ENCODE results near the gene PXT1. TPM values are rescaled to one million over a fixed set of nuclear protein-coding genes. Genes with fewer than 3 reads are reported as not detected.
"Not testable (repeated sequence)": the region's sequence is repeated elsewhere in the genome, so short reads cannot be mapped to it uniquely, and the experiment has no call there.

Gene PXT1
- total RNA-seq, 1 donor from 2014 or later = not detected

- DNase-seq = no peak
These were observed 73.5 kb downstream of the PXT1 start for GRCh38 chr6:36368921-36369865.

DNA sequence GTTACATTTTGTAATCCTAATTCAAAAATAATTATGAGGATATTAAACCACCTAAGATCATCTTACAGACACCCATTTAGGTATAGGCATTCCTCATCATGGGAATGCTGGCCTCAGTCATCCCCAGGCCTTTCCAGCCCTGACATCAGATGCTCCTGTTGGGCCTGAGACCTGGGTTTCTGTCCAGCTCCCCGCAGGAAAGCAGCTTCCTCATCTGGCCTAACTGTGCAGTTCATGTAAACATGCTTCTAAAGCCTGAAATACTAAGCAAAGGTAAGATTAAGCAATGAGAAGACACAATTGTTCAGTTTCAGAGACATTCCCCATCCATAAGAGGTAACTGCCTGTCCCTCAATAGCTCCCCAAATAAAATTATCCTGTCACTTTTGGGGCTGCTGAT, 74.2 kb downstream of the PXT1 start:
- DNase-seq = no peak

- no peak for DNase-seq
These were observed 74.9 kb downstream of the PXT1 start for GRCh38 chr6:36367743-36368142.

- no peak for DNase-seq
These were observed 77.8 kb downstream of the PXT1 start for GRCh38 chr6:36364669-36365479.

DNA sequence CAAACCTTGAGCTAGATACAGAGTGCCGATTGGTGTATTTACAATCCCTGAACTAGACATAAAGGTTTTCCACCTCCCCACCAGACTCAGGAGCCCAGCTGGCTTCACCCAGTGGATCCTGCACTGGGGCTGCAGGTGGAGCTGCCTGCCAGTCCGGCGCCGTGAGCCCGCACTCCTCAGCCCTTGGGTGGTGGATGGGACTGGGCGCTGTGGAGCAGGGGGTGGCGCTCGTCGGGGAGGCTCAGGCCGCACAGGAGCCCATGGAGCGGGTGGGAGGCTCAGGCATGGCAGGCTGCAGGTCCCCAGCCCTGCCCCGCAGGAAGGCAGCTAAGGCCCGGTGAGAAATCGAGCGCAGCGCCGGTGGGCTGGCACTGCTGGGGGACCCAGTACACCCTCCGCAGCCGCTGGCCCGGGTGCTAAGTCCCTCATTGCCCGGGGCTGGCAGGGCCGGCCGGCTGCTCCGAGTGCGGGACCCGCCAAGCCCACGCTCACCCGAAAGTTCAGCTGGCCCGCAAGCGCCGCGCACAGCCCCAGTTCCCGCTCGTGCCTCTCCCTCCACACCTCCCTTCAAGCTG, 78.5 kb downstream of the PXT1 start:
- not testable (repeated sequence) for DNase-seq

GRCh38 chr6:36363371-36363752, 79.3 kb downstream of the PXT1 start:
- DNase-seq = not testable (repeated sequence)

DNA sequence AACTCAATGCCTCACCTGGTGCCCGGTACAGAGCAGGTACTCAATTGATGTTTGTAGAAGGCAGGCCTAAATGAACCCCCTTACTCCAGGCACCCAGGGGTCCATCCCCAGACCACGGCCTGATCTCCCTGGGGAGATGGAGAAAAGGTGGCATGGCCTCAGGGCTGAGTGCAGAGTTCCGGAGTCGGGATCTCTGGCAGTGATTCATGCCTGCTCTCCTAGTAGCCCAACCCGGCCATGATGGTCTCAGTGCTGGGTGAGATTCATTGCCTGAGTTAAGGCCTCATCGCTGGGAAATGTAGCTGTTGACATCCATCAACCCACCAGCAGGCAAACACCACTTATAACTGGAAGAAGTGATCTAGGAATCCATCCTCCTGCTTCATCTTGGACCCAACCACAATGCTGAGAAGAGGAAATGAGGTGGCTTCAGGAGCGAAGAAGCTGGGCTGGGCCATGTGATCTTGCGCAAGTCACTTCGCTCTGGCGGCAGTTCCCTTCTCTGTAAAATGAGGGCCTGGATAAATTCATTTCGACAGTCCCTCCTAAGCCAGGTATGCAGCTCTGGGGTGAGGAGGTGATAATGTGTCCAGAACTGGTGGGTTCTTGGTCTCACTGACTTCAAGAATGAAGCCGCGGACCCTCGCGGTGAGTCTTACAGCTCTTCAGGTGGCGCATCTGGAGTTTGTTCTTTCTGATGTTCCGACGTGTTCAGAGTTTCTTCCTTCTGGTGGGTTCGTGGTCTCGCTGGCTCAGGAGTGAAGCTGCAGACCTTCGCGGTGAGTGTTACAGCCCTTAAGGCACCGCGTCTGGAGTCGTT, 79.9 kb downstream of the PXT1 start:
- no peak for DNase-seq

- no peak for DNase-seq
These were observed 81.6 kb downstream of the PXT1 start for GRCh38 chr6:36361071-36361470.

GRCh38 chr6:36360241-36361054, 82.2 kb downstream of the PXT1 start:
- peak; percentile 72 for DNase-seq

GRCh38 chr6:36358226-36358915, 84.3 kb downstream of the PXT1 start:
- DNase-seq = no peak

DNA sequence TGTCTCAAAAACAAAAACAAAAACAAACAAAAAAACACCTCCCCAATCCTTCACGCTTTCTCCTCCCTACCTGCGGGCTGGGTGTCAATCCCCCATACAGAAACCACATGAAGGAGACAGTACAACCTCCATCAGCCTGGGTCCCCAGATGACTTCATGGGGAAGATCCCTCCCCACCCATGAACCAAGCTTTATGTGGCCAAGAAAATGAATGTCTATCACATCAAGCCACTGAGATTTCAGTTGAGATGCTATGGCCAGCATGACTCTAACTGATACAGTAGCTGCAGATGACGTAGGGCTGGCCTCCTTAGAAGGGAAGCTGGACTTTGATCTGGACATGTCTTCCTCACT, 84.8 kb downstream of the PXT1 start:
- DNase-seq = no peak

- no peak for DNase-seq
These were observed 86.8 kb downstream of the PXT1 start for GRCh38 chr6:36355819-36356218.

DNA sequence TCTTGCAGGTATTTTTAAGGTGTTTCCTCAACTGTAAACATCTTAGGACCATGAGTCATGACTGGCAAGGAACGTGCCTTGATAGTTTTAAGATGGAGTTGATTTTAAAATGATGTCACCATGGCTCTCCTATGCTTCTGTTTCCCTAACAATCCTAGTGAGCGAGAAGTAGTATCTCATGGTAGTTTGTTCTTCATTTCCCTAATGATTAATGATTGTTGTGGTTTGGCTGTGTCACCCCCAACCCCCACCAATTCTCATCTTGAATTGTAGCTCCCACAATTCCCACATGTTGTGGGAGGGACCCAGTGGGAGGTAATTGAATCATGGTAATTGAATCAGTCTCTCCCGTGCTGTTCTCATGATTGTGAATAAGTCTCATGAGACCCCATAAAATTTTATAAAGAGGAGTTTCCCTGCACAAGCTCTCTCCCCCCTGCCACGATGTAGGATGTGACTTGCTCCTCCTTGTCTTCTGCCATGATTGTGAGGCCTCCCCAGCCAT, 89.2 kb downstream of the PXT1 start:
- no peak for DNase-seq

DNA sequence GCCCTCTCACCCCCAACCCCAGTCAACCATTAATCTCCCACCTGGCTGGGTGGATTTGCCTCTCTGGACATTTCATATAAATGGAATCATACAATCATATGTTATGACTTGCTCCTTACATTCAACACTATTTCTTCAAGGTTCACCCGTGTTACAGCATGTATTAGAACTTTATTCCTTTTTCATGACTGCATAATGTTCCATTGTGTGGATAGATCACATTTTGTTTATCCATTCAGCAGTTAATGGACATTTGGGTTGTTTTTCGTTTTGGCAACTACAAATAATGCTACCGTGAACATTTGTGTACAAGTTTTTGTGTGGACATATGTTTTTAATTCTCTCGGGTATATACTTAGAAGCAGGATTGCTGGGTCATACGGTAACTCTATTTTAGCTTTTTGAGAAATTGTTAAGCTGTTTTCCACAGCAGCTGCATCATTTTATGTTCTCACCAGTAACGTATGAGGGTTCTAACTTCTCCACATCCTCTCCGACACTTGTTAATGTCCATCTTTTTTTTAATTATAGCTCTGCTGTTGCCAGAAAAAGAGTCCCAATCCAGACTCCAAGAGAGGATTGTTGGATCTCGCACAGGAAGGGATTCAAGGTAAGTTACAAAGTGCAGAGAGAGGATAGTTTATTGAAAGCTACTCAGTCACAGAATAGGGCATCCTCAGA, 90.0 kb downstream of the PXT1 start:
- DNase-seq = no peak

DNA sequence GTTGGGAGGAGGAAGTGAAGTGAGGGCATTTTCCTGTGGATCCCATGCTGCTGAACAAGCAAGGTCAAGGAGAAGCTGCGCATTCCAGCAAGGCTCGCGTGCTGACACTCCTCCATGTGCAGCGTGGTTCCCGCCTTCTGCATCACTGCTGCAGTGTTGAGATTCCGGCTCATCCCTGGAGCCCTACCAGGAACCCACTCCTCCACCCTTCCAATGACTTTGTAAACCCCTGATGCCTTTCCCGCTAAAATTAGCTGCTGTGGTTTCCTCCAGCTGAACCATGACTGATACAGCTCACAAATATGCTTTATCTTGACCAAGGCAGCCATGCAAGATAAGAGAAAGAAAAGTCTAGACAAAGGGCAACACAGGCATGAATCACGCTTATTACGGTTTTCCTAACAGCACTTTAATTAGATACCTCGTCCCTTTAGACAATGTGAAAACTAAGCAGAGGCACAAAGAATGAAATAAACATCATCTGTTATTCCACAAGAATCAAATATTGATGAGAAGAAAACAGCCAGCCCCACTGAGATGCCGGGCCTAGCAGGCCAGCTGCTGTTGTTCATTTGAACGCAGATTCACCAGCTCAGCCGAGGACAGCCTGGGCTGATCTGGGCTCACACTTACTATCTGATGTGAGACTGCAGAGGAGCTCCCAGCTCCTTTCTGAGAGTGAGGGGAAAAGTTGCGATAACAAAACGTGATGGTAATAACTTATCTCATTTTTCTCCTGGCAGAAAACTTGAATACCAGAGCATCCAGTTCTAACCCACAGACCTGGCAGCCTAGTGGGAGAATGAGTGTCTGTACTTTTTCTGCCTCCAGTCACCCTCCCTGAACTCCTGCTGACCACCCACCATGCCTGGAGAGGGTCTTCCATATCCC, 91.7 kb downstream of the PXT1 start:
- no peak for DNase-seq

- DNase-seq = no peak
These were observed 92.6 kb downstream of the PXT1 start for GRCh38 chr6:36350082-36350481.

DNA sequence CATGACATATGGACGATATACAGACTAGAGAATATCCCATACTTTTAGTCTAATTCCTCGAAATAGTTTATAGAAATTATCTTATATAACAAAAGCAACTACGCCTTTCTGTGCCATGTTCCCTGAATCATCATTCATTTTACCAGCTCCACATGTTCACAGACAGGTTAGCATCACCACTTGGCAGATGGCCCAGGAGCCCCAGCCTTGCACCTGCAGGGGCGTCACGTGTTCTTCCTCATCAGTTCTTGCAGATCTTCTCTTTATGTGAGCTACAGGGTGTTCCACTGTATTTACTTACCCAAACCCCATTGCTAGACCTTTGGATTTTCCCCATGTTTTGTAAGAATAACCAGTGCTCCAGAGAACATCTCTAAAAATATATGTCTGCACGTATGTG, 93.4 kb downstream of the PXT1 start:
- no peak for DNase-seq

- no peak for DNase-seq
These were observed 95.0 kb downstream of the PXT1 start for GRCh38 chr6:36347621-36348020.

Measured in skin of body (tissue), 2 donors.